GM21390 (cell line): ENCODE results near the gene SIX1.

Source experiments
- ATAC-seq: cut with Tn5 transposase; IDR thresholded peaks from one replicate; pipeline ENCODE4 v1.9.1; 2021; ENCODE audit not compliant: unreplicated experiment

The SIX1 gene

GRCh38 chr14:60648934-60649874, at the start of gene SIX1:
TSS of gene SIX1 (minus strand) at chr14:60649477. CDS start at chr14:60649189, 288 bp downstream.
- no peak for ATAC-seq

GRCh38 chr14:60695327-60695726, 46.0 kb upstream of the SIX1 start:
- ATAC-seq, result no peak

- no peak for ATAC-seq
Observed at GRCh38 chr14:60691383-60692113, 42.3 kb upstream of the SIX1 start.

- ATAC-seq, result no peak
Observed at GRCh38 chr14:60686865-60687264, 37.6 kb upstream of the SIX1 start.

- ATAC-seq, result no peak
Observed at GRCh38 chr14:60684203-60684602, 34.9 kb upstream of the SIX1 start.

- no peak for ATAC-seq
Observed at GRCh38 chr14:60681271-60681670, 32.0 kb upstream of the SIX1 start.

- no peak for ATAC-seq
Observed at GRCh38 chr14:60680511-60680910, 31.2 kb upstream of the SIX1 start.

GRCh38 chr14:60679566-60680258, 30.4 kb upstream of the SIX1 start:
- no peak for ATAC-seq

- no peak for ATAC-seq
Observed at GRCh38 chr14:60677701-60678100, 28.4 kb upstream of the SIX1 start.

- ATAC-seq, result no peak
Observed at GRCh38 chr14:60670989-60671388, 21.7 kb upstream of the SIX1 start.

GRCh38 chr14:60668431-60669112, 19.3 kb upstream of the SIX1 start:
- no peak for ATAC-seq

- no peak for ATAC-seq
Observed at GRCh38 chr14:60665177-60665550, 15.9 kb upstream of the SIX1 start.

- ATAC-seq, result no peak
Observed at GRCh38 chr14:60662982-60663381, 13.7 kb upstream of the SIX1 start.

GRCh38 chr14:60661721-60662120, 12.4 kb upstream of the SIX1 start:
- ATAC-seq, result no peak

- ATAC-seq, result no peak
Observed at GRCh38 chr14:60658909-60659585, 9.8 kb upstream of the SIX1 start.

GRCh38 chr14:60658211-60658690, 9.0 kb upstream of the SIX1 start:
- no peak for ATAC-seq

GRCh38 chr14:60657456-60658210, 8.4 kb upstream of the SIX1 start:
- ATAC-seq, result no peak

- ATAC-seq, result peak; percentile 88
Observed at GRCh38 chr14:60656686-60657455, 7.6 kb upstream of the SIX1 start.
